Stimulated activated CD8-positive, alpha-beta memory T cell treated with anti-CD3 and anti-CD28 coated beads, Interleukin-2, amount 100 ng/mL, for 1 hour (primary cell): ENCODE results near the gene ASIP.
A peak's percentile ranks its signal among the peaks of the same experiment; 100 is the strongest.
"Not testable (repeated sequence)": the region's sequence is repeated elsewhere in the genome, so short reads cannot be mapped to it uniquely, and the experiment has no call there.

ENCODE experiments used
- DNase-seq, 2 donors: peaks; one replicate each; pipeline ENCODE4 v3.0.0-alpha.2; 2020; ENCODE audit warnings: low read depth in 2 of 2

The ASIP gene, protein sequence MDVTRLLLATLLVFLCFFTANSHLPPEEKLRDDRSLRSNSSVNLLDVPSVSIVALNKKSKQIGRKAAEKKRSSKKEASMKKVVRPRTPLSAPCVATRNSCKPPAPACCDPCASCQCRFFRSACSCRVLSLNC

DNA sequence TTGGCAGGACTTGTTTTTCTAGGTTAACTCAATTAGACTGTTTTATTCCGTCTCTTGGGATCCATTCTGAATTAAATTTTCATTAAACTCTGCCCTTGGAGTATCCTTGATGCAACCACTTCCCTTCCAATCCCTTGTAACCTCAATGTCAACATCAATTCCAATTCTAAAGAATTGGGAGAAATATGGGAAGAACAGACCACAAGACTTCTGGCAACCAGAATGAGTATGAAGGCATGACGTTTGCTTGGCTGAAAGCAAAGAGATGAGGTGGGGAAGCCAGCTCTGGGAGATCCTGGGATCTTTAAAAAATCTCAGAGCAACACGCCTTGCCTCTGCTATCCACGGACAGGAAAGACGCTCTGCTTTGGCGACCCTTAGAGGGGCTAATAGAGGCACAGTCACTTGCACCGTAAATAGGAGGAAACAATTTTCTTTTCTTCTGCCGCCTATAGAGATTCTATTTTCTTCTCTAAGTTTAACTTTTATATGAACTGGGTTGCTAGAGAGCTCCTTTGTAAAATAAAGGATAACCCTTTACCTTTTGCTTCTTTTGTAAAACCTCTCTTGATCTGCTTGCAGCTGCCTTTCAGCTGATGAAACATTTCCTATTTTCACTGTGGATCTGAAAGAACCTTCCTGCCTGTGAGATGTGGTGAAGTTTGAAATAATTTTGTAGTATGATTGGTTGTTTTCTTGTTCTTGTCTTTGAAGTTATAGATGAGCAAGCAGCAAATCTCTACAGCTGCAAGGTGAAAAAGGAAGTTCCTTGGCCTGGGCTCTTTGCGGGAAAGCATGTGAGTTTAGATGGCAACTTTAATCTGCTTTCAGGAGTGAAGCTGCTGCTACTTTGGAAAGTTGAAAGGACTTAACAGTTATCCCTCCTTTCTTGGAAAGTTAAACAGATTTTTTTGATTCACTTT lies at the start of gene ASIP:
Gene ASIP, plus strand, starts transcription at position 731 of the 923 bp plus-strand sequence. CDS start 18,952 bp downstream, outside the sequence.
- no peak for DNase-seq

DNA sequence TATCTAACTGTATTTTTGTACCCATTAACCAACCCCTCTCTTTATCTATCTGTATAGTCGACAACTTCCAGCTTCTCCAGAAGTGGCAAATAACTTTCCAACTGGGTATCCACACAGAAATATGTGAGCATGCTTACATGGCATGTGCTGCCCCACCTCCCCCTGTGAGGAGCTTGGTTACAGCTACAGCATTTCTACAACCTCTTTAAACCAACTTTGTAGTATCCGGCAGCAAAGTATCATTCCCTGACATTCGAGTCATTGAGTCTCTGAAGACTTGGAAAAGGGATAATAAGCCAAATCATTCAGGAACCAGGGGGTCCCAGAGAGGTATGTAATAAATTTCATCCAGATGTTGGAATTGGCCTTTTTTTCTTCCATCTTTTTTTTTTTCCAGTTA lies 48.2 kb upstream of the ASIP start:
- DNase-seq = no peak

- no peak for DNase-seq
Observed at GRCh38 chr20:34199183-34199582, 42.0 kb upstream of the ASIP start.

- DNase-seq = no peak
Observed at GRCh38 chr20:34200023-34200422, 41.2 kb upstream of the ASIP start.

DNA sequence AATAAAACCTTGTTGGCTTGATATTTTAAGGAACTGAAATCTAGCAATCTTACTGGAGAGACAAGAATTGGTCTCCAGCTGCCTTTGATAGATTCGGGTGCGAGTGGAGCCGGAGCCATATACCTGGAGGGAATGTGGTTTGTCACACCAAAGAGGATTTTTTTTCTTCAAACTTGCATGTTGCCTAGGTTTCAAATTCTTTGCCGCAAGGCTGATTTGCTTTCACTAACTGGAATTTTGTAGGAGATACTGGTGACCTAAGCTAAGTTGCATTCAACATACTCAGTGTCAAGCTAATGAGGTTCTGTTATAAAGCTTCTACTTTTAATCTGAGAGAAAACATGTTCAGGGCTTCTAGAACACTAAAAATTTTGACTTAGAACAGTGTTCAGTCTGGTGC lies 39.7 kb upstream of the ASIP start:
- no peak for DNase-seq

- not testable (repeated sequence) for DNase-seq
Observed at GRCh38 chr20:34205172-34205880, 35.9 kb upstream of the ASIP start.

GRCh38 chr20:34209111-34209510 lies 32.1 kb upstream of the ASIP start:
- DNase-seq = no peak

DNA sequence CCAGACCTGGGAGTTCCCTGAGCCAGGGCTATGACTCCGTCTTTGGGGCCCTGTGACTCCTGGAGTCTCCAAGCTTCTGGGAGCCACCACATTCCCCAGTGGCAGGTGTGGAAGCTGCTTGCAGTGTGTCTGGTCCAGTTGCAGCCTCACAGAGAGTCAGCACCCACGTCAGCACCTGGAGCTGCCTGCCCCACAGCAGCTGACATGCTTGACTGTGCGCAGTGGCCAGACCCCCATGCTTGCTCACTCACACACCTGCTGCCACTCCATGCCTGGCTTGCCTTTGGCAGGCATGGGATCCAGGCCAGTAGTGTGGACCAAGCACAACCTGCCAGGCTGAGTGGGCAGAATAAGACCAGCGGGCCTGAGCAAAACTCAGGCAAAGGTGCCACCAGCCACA lies 31.0 kb upstream of the ASIP start:
- no peak for DNase-seq

- DNase-seq = no peak
Observed at GRCh38 chr20:34211591-34211990, 29.6 kb upstream of the ASIP start.

GRCh38 chr20:34213213-34213612 lies 28.0 kb upstream of the ASIP start:
- no peak for DNase-seq

DNA sequence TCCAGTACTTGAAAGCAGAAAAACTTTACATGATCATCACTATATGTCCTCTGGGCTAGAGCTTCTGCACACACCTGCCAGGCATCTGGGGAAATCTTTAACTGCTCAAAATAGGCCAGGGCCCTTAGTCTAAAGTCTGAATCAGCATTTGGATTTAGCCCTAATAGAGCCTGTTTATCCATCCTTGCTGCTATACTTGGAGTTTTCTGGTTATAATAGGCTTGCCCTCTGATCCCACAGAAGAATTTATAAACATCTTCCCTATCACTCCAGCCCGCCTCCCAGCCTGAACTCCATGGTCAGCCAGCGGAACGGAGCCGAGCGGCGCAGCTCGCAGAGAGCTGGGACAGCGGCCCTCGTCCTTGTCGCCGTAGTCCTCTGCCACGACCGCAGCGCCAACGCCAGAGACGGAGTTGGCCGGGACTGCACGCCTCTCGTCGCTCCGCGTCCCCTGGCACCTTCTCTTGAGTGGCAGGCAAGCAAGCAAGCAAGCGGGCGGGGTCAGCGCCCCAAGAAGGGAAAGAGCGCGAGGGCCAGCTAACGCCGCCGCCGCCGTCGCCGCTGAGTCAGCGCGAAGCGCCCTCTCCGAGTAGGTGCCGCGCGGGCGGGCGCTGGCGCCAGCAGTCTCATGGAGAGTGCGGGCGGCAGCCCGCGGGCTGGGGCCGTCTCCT lies 25.4 kb upstream of the ASIP start:
- peak; percentile 3 to 4 for DNase-seq

DNA sequence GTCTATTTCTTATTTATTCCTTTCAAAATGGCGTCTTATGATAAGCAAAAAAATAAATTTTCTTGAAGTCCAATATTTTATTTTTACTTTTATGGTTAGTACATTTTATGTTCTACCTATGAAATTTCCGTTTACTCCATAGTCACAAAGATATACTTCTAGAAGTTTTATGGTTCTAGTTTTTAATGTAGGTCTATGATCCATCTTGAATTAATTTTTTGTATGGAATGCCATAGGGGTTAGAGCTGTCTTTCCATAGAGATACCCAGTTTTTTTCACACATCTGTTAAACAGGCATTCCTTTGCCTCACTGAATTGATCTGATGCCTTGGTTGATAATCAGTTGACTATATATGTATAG lies 24.9 kb upstream of the ASIP start:
- no peak for DNase-seq

- no peak for DNase-seq
Observed at GRCh38 chr20:34220561-34220960, 20.7 kb upstream of the ASIP start.

DNA sequence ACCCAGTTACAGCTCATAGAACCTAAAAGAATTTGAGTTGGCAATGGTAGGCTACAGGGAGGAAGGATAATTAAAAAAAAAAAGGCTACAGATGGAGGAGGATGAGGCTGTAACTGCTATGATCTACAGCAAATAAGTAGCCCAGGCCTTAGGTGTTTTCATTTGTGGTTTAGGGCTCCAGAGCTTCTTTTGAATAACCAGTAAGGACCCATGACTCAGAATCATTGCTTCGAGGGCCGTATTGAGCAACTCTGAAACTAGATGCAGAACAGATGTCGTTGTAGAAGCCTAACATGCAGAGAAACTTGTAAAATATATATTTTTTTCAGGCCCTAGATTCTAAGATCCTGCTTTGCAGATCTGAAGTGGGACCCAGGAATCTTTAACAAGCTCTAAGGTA lies 19.0 kb upstream of the ASIP start:
- no peak for DNase-seq

GRCh38 chr20:34224251-34224650 lies 17.0 kb upstream of the ASIP start:
- DNase-seq = not testable (repeated sequence)

DNA sequence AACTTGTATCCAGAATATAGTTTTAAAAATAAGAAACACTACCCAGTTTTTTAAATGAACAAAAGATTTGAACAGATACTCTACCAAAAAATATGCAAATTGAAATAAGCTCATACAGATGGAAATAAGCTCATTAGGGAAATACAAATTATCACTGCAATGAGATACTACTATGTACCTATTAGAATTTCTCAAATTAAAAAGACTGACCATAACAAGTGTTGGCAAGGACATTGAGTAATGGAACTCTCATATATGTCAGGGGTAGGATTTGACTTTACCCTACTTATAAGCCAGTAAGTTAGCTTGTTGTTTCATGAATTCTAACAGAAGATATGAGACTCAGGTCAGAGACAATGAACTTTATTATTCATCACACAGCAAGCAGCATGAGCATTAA lies 9.6 kb upstream of the ASIP start:
- no peak for DNase-seq

DNA sequence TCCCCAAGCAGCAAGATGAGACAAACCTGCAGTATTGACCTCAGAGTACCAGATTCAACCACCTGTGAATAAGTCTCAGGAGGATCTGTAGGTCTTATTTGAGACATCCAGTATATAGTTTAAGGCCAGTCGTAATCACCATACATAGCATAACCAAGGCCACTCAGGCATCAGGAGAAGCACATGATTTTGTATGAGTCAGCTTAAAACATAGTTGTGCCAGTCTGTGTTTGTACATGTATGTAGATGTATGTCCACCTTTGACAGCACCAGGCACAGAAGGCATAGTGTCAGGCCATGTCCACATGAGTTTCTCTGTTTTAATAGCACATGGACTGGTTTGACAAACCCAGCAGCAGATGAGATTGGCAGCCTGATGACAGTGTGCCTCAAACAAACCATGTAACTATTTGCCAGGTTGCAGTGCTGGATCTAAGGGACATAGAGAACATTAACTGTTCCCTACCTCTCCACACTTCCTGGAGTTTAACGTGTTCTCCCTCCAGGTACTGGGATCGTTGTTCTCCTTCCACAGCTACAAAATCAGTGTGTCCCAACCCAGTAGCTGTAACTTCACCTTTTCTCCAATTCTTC lies 8.6 kb upstream of the ASIP start:
- DNase-seq = no peak

GRCh38 chr20:34233687-34234086 lies 7.5 kb upstream of the ASIP start:
- no peak for DNase-seq

GRCh38 chr20:34235875-34236274 lies 5.3 kb upstream of the ASIP start:
- no peak for DNase-seq

DNA sequence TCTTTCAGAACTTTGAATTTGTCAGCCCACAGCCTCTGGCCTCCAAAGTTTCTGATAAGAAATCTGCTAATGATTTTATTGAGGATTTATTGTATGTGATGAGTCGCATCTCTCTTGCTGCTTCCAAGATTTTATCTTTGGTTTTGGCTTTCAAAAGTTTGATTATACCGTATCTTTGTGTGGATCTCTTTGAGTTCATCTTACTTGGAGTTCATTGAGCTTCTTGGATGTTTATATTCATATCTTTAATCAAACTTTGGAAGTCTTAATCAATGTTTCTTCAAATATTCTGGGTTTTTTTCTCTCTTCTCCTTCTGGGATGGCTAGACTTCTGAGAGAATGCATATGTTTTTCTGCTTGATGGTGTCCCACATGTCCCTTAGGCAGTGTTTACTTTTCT lies 3.3 kb upstream of the ASIP start:
- DNase-seq = no peak

DNA sequence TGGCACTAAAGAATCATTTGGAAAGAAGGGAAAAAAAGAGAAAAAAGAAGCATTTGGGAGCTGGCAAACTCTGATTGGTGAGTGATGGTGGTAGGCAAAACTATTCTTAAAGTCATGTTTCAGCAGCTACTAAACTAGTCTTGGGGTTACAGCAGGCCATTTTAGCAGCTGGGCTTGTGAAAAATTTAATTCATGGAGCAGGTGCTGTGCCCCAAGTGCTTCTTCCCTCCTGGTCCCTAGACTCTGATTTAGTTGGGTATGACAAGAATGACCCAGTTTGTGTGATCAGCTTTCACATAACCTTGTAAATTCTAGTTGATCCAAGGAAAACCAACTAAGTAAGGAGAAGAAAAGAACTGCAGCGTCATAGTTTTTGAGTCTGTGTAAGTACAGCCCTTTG lies 1.1 kb upstream of the ASIP start:
- no peak for DNase-seq

GRCh38 chr20:34242015-34242414 lies 792 bp downstream of the ASIP start:
- not testable (repeated sequence) for DNase-seq
